Stimulated activated CD4-positive, alpha-beta T cell treated with anti-CD3 and anti-CD28 coated beads, Interleukin-2, amount 100 ng/mL, for 48 hours (primary cell): ENCODE results near the gene DAZAP1.

Experiments used
- DNase-seq, 2 donors: peaks; one replicate each; pipeline ENCODE4 v3.0.0-alpha.2; 2020

DAZAP1 gene

DNA sequence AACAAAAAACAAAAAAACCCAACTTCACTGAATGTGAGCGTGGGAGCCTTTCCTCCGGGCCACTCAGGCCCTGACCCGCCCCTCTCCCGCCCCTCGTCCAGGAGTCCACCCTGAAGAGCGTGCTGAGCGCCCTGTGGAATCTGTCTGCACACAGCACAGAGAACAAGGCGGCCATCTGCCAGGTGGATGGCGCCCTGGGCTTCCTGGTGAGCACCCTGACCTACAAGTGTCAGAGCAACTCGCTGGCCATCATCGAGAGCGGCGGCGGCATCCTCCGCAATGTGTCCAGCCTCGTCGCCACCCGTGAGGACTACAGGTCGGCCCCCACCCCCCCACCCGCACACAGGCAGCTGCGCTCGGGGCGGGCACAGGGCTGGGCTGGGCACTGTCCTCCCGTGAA lies 54.5 kb downstream of the DAZAP1 start:
- DNase-seq = no peak

DNA sequence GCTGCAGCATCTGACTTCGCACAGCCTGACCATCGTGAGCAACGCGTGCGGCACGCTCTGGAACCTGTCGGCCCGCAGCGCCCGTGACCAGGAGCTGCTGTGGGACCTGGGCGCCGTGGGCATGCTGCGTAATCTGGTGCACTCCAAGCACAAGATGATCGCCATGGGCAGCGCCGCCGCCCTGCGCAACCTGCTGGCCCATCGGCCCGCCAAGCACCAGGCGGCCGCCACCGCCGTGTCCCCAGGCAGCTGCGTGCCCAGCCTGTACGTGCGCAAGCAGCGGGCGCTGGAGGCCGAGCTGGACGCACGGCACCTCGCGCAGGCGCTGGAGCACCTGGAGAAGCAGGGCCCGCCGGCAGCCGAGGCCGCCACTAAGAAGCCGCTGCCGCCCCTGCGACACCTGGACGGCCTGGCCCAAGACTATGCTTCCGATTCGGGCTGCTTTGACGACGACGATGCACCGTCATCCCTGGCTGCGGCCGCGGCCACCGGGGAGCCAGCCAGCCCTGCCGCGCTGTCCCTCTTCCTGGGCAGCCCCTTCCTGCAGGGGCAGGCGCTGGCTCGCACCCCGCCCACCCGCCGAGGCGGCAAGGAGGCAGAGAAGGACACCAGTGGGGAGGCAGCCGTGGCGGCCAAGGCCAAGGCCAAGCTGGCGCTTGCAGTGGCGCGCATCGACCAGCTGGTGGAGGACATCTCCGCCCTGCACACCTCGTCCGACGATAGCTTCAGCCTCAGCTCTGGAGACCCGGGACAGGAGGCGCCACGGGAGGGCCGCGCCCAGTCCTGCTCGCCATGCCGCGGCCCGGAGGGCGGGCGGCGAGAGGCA lies 58.0 kb downstream of the DAZAP1 start:
- no peak for DNase-seq

- no peak for DNase-seq
These were observed 58.7 kb downstream of the DAZAP1 start for GRCh38 chr19:1466018-1466460.

GRCh38 chr19:1466461-1467214 lies 59.3 kb downstream of the DAZAP1 start:
- no peak for DNase-seq

DNA sequence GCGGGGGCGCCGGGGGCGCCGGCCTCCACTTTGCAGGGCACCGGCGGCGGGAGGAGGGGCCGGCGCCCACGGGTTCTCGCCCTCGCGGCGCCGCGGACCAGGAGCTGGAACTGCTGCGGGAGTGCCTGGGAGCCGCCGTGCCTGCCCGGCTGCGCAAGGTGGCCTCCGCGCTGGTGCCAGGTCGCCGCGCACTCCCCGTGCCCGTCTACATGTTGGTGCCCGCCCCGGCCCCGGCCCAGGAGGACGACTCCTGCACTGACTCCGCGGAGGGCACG lies 59.8 kb downstream of the DAZAP1 start:
- no peak for DNase-seq

GRCh38 chr19:1467490-1468273 lies 60.3 kb downstream of the DAZAP1 start:
- DNase-seq = no peak

- DNase-seq = no peak
These were observed 61.0 kb downstream of the DAZAP1 start for GRCh38 chr19:1468274-1468820.

- DNase-seq = peak in 1 of 2 donors; percentile 42
These were observed 61.5 kb downstream of the DAZAP1 start for GRCh38 chr19:1468821-1469254.

DNA sequence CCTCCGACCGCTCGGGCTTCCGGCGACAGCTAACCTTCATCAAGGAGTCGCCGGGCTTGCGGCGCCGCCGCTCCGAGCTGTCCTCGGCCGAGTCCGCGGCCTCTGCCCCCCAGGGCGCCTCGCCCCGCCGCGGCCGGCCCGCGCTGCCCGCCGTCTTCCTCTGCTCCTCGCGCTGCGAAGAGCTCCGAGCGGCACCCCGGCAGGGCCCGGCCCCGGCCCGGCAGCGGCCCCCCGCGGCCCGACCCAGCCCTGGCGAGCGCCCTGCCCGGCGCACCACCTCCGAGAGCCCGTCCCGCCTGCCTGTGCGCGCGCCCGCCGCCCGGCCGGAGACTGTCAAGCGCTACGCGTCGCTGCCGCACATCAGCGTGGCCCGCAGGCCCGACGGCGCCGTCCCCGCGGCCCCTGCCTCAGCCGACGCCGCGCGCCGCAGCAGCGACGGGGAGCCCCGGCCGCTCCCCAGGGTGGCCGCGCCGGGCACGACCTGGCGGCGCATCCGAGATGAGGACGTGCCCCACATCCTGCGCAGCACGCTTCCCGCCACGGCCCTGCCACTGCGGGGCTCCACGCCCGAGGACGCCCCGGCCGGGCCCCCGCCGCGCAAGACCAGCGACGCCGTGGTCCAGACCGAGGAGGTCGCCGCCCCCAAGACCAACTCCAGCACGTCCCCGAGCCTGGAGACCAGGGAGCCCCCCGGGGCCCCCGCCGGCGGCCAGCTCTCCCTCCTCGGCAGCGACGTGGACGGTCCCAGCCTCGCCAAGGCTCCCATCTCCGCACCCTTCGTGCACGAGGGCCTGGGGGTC lies 62.1 kb downstream of the DAZAP1 start:
- DNase-seq = no peak

DNA sequence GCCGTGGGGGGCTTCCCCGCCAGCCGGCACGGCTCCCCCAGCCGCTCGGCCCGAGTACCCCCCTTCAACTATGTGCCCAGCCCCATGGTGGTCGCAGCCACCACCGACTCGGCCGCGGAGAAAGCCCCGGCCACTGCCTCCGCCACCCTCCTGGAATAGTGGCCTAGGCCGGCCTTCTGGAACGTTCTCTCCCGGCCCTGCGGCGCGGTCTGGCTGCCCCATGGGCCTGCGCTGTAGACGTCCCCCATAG lies 62.6 kb downstream of the DAZAP1 start:
- no peak for DNase-seq

- DNase-seq = peak; percentile 54 to 66
These were observed 63.1 kb downstream of the DAZAP1 start for GRCh38 chr19:1470305-1471009.

DNA sequence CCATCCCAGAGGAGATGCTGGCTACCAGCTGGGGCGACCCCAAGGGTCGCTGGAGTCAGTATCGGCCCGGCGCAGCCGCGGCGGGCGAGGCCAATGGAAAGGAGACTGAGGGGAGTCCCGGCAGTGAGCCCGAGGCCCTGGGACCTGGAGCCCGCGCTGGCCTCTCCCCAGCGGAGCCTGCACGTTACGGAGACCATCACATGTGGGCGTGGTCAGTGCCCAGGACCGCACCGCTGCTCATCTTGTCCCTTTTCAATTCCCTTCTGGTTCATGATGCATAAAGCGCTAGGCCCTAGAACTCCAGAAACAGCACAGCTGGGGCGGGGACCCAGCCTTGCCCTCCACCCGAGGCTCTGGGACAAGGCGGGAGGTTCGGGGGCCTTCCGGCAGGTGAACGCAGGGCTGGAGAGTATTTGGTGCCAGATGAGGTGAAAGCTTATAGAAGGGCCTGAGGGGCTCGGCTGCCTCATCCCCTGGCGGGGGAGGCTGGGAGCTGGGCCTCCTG lies 63.7 kb downstream of the DAZAP1 start:
- DNase-seq = no peak

GRCh38 chr19:1471515-1472160 lies 64.3 kb downstream of the DAZAP1 start:
- no peak for DNase-seq

- no peak for DNase-seq
These were observed 65.1 kb downstream of the DAZAP1 start for GRCh38 chr19:1472231-1473084.

- no peak for DNase-seq
These were observed 65.9 kb downstream of the DAZAP1 start for GRCh38 chr19:1473085-1473851.

GRCh38 chr19:1474011-1474764 lies 66.8 kb downstream of the DAZAP1 start:
- no peak for DNase-seq

- DNase-seq = no peak
These were observed 67.5 kb downstream of the DAZAP1 start for GRCh38 chr19:1474765-1475351.

- no peak for DNase-seq
These were observed 68.5 kb downstream of the DAZAP1 start for GRCh38 chr19:1475751-1476437.
